Measurements from ENCODE around the gene LYRM4. TPM values are rescaled to one million over a fixed set of nuclear protein-coding genes. Genes with fewer than 3 reads are reported as not detected.

LYRM4 gene
- total RNA-seq, 4 donors from 2014 or later, result 9.2 to 28.2 (median 14.2) TPM

DNA sequence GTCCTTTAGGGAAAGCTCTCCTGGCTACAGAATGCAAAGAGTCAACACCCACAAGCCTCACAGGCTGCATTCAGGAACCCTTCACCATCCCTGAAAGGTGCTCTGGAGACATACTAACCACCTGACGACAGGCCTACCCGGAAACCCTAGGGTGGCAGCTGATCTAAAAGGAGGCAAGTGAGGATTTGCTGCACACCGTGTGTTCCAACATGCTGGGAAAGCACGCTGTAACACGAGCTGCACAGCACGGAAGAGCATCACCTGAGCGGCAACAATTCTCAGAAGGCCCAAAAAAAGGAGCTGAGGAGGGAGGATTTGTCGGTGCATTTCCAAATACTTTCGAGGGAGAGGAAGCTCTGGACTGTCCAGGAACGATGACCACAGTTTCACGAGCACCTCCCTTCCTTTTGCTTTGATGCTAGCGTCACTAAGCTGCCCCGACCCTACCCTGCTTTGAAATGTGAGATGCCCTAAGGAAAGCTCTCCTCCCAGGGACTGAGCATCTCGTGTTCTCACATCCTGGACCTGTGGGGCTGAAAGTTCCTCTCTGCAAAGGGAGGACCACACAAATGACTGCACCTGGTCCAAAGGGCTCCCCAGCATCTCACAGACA lies 88.6 kb downstream of the LYRM4 start:
- intact Hi-C loops (cut with DNase I), result no loop called here
- DNase-seq, result no peak
- Histone ChIP-seq H3K27ac (no peak overlapping the region), H3K27me3 (no peaks in the 10 kb centered on the region), H3K4me1 (peaks cover 0 to 6% (median 0%) of the 10 kb centered on the region in 3 donors), H3K36me3 (no peaks in the 10 kb centered on the region), H3K9me3 (no peaks in the 10 kb centered on the region), H3K4me3 (no peak overlapping the region)
- WGBS, 2 donors, result 32 to 50% methylated on average over 10 to 14 of the region's 14 CpGs
- TF ChIP-seq, protein P1, sequence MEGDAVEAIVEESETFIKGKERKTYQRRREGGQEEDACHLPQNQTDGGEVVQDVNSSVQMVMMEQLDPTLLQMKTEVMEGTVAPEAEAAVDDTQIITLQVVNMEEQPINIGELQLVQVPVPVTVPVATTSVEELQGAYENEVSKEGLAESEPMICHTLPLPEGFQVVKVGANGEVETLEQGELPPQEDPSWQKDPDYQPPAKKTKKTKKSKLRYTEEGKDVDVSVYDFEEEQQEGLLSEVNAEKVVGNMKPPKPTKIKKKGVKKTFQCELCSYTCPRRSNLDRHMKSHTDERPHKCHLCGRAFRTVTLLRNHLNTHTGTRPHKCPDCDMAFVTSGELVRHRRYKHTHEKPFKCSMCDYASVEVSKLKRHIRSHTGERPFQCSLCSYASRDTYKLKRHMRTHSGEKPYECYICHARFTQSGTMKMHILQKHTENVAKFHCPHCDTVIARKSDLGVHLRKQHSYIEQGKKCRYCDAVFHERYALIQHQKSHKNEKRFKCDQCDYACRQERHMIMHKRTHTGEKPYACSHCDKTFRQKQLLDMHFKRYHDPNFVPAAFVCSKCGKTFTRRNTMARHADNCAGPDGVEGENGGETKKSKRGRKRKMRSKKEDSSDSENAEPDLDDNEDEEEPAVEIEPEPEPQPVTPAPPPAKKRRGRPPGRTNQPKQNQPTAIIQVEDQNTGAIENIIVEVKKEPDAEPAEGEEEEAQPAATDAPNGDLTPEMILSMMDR (IDR thresholded peaks at IDR 0.05), result no peak
- TF ChIP-seq POLR2A (IDR thresholded peaks at IDR 0.05), result no peak

DNA sequence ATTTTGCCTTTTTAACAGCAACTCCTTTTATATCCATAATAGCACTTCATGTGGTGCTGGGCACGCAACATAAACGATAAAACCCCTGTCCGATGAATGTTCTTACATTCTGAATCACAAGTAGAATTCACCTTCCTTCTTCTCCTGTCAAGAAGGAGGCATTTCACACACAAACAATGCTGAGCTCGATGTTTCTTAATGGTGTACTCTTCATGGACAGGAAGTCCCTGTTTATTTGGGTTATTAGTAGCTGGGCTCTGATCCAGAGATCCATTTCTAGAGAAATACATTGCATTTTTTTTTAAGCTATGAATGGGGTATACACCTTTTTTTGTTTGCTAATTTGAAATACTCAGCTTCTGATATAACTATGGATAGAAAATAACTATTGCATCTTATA lies 93.2 kb downstream of the LYRM4 start:
- Histone ChIP-seq H3K27ac (no peak overlapping the region), H3K4me3 (no peak overlapping the region), H3K4me1 (no peaks in the 10 kb centered on the region), H3K9me3 (no peaks in the 10 kb centered on the region), H3K36me3 (no peaks in the 10 kb centered on the region), H3K27me3 (no peaks in the 10 kb centered on the region)
- intact Hi-C loops (cut with DNase I), result no loop called here
- TF ChIP-seq, protein P1 (IDR thresholded peaks at IDR 0.05), result no peak
- TF ChIP-seq POLR2A (IDR thresholded peaks at IDR 0.05), result no peak
- DNase-seq, result no peak
- 66 to 70% methylated on average over 4 of the region's 4 CpGs for WGBS, 2 donors

DNA sequence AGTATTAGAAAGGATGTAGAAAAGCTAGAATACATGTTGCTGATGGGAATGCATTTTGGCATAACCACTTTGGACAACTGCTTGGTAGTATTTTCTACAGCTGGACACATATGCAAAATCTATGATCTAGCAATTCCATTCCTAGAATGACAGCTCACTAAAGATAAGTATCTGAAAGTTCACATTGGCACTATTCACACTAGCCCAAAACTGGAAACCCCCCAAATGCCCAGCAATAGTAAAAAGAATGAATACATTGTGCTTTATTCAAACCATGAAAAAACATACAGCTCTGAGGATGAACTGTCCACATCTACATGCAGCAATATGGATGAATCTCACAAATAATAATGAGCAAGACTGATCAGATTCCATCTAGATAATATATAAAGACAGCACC lies 96.7 kb downstream of the LYRM4 start:
- TF ChIP-seq, protein P1 (IDR thresholded peaks at IDR 0.05), result no peak
- no peak for TF ChIP-seq POLR2A (IDR thresholded peaks at IDR 0.05)

DNA sequence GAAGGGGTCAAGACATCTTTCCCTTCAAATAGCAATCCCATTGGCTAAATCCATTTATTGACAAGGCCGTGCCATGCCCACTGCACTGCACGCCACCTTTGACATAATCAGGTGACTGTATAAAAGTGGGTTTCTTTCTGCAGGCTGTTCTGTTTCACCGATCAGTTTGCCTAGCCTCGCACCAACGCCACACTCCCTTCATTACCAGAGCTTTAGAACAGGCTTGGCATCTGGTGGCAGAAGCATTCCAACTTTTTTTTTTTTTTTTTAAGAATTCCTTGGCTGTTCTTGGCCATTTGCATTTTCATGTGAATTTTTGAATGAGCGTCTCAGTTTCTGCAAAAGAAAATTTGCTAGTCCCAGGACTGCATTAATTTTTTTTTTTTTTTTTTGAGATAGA lies 97.5 kb downstream of the LYRM4 start:
- Histone ChIP-seq H3K36me3 (no peaks in the 10 kb centered on the region), H3K4me1 (peaks cover 0 to 12% (median 0%) of the 10 kb centered on the region in 3 donors), H3K27ac (no peak overlapping the region), H3K4me3 (no peak overlapping the region), H3K9me3 (no peaks in the 10 kb centered on the region), H3K27me3 (no peaks in the 10 kb centered on the region)
- TF ChIP-seq, protein P1 (IDR thresholded peaks at IDR 0.05), result no peak
- no peak for TF ChIP-seq POLR2A (IDR thresholded peaks at IDR 0.05)
- no peak for DNase-seq
- 97 to 100% methylated on average over 6 of the region's 6 CpGs for WGBS, 2 donors
- intact Hi-C loops (cut with DNase I), result no loop called here

More for the DNA sequence above, 96.7 kb downstream of the LYRM4 start:
- Histone ChIP-seq H3K36me3 (no peaks in the 10 kb centered on the region), H3K4me3 (no peak overlapping the region), H3K27me3 (no peaks in the 10 kb centered on the region), H3K27ac (no peak overlapping the region), H3K4me1 (peaks cover 0 to 9% (median 0%) of the 10 kb centered on the region in 3 donors), H3K9me3 (no peaks in the 10 kb centered on the region)
- DNase-seq, result no peak
- intact Hi-C loops (cut with DNase I), result no loop called here

DNA sequence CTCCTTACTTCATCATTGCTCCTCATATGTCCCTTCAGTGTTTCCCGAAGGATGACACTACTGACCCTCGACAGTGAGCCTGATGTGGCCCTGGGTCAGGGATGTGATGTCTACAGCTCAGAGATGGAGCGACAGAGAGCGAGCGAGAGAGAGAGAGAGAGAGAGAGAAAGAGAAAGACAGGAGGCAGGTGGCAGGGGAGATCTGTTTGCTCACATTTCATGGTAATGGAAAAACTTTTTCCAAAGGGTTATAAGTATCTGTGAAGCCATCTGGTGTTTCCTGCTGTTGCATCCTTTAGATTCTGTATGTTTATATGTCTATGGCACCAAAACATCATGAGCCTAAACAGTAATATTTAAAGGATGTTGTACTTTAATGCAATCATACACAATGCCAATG lies 98.4 kb downstream of the LYRM4 start:
- no peaks in the 10 kb centered on the region for H3K9me3 ChIP-seq
- H3K27ac ChIP-seq, result no peak overlapping the region
- no peak for DNase-seq
- no peak overlapping the region for H3K4me3 ChIP-seq
- H3K27me3 ChIP-seq, result no peaks in the 10 kb centered on the region
- intact Hi-C loops (cut with DNase I), result no loop called here
- 82% methylated on average over 5 of the region's 5 CpGs; no CpG with 5 or more reads in 1 of the 2 donors for WGBS, 2 donors
- peaks cover 0 to 12% (median 0%) of the 10 kb centered on the region in 3 donors for H3K4me1 ChIP-seq
- no peaks in the 10 kb centered on the region for H3K36me3 ChIP-seq
- no peak for TF ChIP-seq POLR2A (IDR thresholded peaks at IDR 0.05)

DNA sequence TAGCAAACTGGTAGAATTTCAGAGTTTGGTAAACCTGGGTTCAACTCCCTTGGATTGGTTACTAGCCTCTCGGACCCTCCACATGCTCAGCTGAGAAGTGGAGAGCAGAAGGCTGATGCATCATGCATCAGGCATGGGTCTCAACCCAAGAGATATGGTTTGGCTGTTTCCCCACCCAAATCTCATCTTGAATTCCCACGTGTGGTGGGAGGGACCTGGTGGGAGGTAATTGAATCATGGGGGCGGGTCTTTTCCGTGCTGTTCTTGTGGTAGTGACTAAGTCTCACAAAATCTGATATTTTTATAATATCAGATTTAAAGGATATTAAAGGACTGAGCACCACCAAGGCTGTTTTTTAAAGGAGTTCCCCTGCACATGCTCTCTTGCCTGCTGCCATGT lies 100.5 kb downstream of the LYRM4 start:
- intact Hi-C loops (cut with DNase I), result no loop called here

More for the DNA sequence above, 100.5 kb downstream of the LYRM4 start:
- Histone ChIP-seq H3K4me1 (peaks cover 0 to 12% (median 0%) of the 10 kb centered on the region in 3 donors), H3K4me3 (no peak overlapping the region), H3K9me3 (no peaks in the 10 kb centered on the region), H3K27me3 (no peaks in the 10 kb centered on the region), H3K27ac (no peak overlapping the region), H3K36me3 (no peaks in the 10 kb centered on the region)
- TF ChIP-seq POLR2A (IDR thresholded peaks at IDR 0.05), result no peak
- TF ChIP-seq, protein P1 (IDR thresholded peaks at IDR 0.05), result no peak
- DNase-seq, result no peak
- WGBS, 2 donors, result 81 to 89% methylated on average over 3 to 4 of the region's 4 CpGs

Data from esophagus squamous epithelium (tissue), 5 donors.